Endothelial cell of umbilical vein (primary cell): ENCODE results near the gene ARHGAP18. TPM values are rescaled to one million over a fixed set of nuclear protein-coding genes. Genes with fewer than 3 reads are reported as not detected.

Experiments
- BruUV-seq: library from RNA; stranded (reverse); fragments of 400-500 nt; replicated peaks from 2 replicates; lab custom pipeline; 2021; lab: Mats Ljungman, UMichigan
- CTCF ChIA-PET: fragments of 300-600, 350-600 bp; sonication (Branson Sonifier 250); formaldehyde crosslinking; loops from one replicate; lab custom pipeline; 2021; ENCODE audit warnings: antibody characterized with exemption, inconsistent platforms; lab: Charles Lee
- POLR2A ChIA-PET: fragments of 300-600, 350-600 bp; sonication (Branson Sonifier 250); formaldehyde crosslinking; loops from one replicate; lab custom pipeline; 2021; ENCODE audit warnings: antibody characterized with exemption, inconsistent platforms; lab: Charles Lee
- DNase-seq: peaks from one replicate; pipeline ENCODE4 v3.0.0-alpha.2; 2011; ENCODE audit warnings: low read depth, low spot score
- FAIRE-seq: peaks from 2 replicates; lab custom pipeline; 2011; peaks lifted over from hg19 to GRCh38; lab: Jason Lieb, UNC
- H2AFZ ChIP-seq: 2 replicates; pipeline ENCODE4 v1.6.0; 2012; ENCODE audit warnings: low read depth, low read length, control low read depth, inconsistent platforms
- H3K27ac ChIP-seq: 2 replicates; pipeline ENCODE4 v1.5.1; 2011; ENCODE audit warnings: low read depth, mild to moderate bottlenecking, control low read depth, low read length, moderate library complexity; ENCODE audit not compliant: insufficient read depth
- H3K27me3 ChIP-seq, 2 experiments: 2 replicates each; pipeline versions ENCODE4 v1.6.0 to v1.6.1; 2011; ENCODE audit warnings: low read length in 2 of 2, mixed read lengths in 1 of 2; ENCODE audit not compliant: control insufficient read depth in 2 of 2, insufficient read depth in 2 of 2
- H3K36me3 ChIP-seq, 2 experiments: 2 replicates in 1 of 2; 3 replicates in 1 of 2; pipeline ENCODE4 v1.5.1; 2011; ENCODE audit warnings: low read length in 2 of 2, mild to moderate bottlenecking in 1 of 2, moderate library complexity in 1 of 2; ENCODE audit not compliant: control insufficient read depth in 2 of 2, insufficient read depth in 2 of 2; ENCODE audit errors: extremely low read depth in 1 of 2
- H3K4me1 ChIP-seq: 3 replicates; pipeline ENCODE4 v1.5.1; 2011; ENCODE audit warnings: mild to moderate bottlenecking, low read length; ENCODE audit not compliant: control insufficient read depth, insufficient read depth; ENCODE audit errors: extremely low read depth
- H3K4me2 ChIP-seq: 2 replicates; pipeline ENCODE4 v1.6.1; 2011; ENCODE audit warnings: low read length, control low read depth, mixed read lengths; ENCODE audit not compliant: insufficient read depth
- H3K4me3 ChIP-seq, 3 experiments: fragments of 200-600 bp in 1 of 3; sonication (generic), shearing (Covaris generic) in 1 of 3; replicated peaks in 1 of 3; 2 replicates each; pipeline ENCODE4 v1.5.1; 2011 to 2016; ENCODE audit warnings: control low read depth in 3 of 3, low read length in 3 of 3, mild to moderate bottlenecking in 2 of 3, inconsistent platforms in 1 of 3, low read depth in 1 of 3, moderate library complexity in 1 of 3; ENCODE audit not compliant: insufficient read depth in 1 of 3
- H3K79me2 ChIP-seq: 2 replicates; pipeline ENCODE4 v1.6.0; 2012; ENCODE audit warnings: low read length, inconsistent platforms; ENCODE audit not compliant: control insufficient read depth, insufficient read depth
- H3K9ac ChIP-seq: replicated peaks from 2 replicates; pipeline ENCODE3; 2011; ENCODE audit warnings: low read length, control low read depth; ENCODE audit not compliant: insufficient read depth; ENCODE audit errors: extremely low read depth
- H3K9me1 ChIP-seq: replicated peaks from 3 replicates; pipeline ENCODE4 v1.6.0; 2011; ENCODE audit warnings: mild to moderate bottlenecking, low read length; ENCODE audit not compliant: control insufficient read depth, insufficient read depth; ENCODE audit errors: extremely low read depth
- H3K9me3 ChIP-seq: replicated peaks from 2 replicates; pipeline ENCODE4 v1.5.1; 2012; ENCODE audit warnings: low read length, inconsistent platforms; ENCODE audit not compliant: control insufficient read depth, insufficient read depth
- H4K20me1 ChIP-seq: replicated peaks from 2 replicates; pipeline ENCODE3; 2011; ENCODE audit warnings: mild to moderate bottlenecking, low read length; ENCODE audit not compliant: control insufficient read depth, insufficient read depth; ENCODE audit errors: extremely low read depth
- EZH2 ChIP-seq: IDR thresholded peaks from 2 replicates; pipeline ENCODE4 v1.6.1; 2012; ENCODE audit warnings: borderline replicate concordance, low read depth, mild to moderate bottlenecking, moderate library complexity, low read length, inconsistent platforms; ENCODE audit not compliant: severe bottlenecking
- FOS ChIP-seq: IDR thresholded peaks from 2 replicates; pipeline ENCODE4 v1.6.1; 2011; ENCODE audit warnings: mild to moderate bottlenecking, low read length, moderate library complexity, borderline replicate concordance; ENCODE audit not compliant: insufficient read depth
- GATA2 ChIP-seq: IDR thresholded peaks from 2 replicates; pipeline ENCODE4 v1.7.0; 2011; ENCODE audit warnings: low read depth, mild to moderate bottlenecking, moderate library complexity, mixed read lengths, low read length; ENCODE audit not compliant: insufficient read length, insufficient read depth
- JUN ChIP-seq: IDR thresholded peaks from 2 replicates; pipeline ENCODE4 v1.6.1; 2011; ENCODE audit warnings: borderline replicate concordance, low read depth; ENCODE audit not compliant: insufficient read length, insufficient read depth
- MAX ChIP-seq: IDR thresholded peaks from 2 replicates; pipeline ENCODE4 v1.6.1; 2011; ENCODE audit not compliant: insufficient read depth, insufficient read length
- MYC ChIP-seq: IDR thresholded peaks from one replicate; pipeline ENCODE4 v1.6.1; 2011; ENCODE audit warnings: mild to moderate bottlenecking, low read depth, low read length
- POLR2A ChIP-seq: IDR thresholded peaks from 2 replicates; pipeline ENCODE4 v1.6.1; 2012; ENCODE audit warnings: low read depth, mild to moderate bottlenecking, control low read depth, low read length
- POLR2AphosphoS5 ChIP-seq: IDR thresholded peaks from 2 replicates; pipeline ENCODE4 v1.6.1; 2012; ENCODE audit warnings: low read depth, mild to moderate bottlenecking, control low read depth, low read length, moderate library complexity; ENCODE audit not compliant: insufficient read depth
- dilution Hi-C: fragments of 300-500 bp; cut with MboI; formaldehyde crosslinking; loops from one replicate; pipeline ENCODE4 v1.15.0; 2019; ENCODE audit warnings: low sequenced_read_pairs; ENCODE audit not compliant: extremely low pct_ligation_motif_present
- intact Hi-C: fragments of 100-400 bp; cut with micrococcal nuclease; formaldehyde crosslinking; loops from one replicate; pipeline ENCODE4 v1.10.0; 2022
- polyA plus RNA-seq, 4 experiments: library from polyadenylated mRNA; depleted of rRNA in 3 of 4; stranded (reverse) in 3 of 4; unstranded in 1 of 4; fragments of >200 nt; gene quantifications; 2 replicates each; pipeline versions ENCODE4 v1.2.1 to v1.2.3, GENCODE V29; 2011 to 2012; ENCODE audit warnings: missing spikeins in 1 of 4
- total RNA-seq: library from RNA; stranded (reverse); gene quantifications from 2 replicates; pipeline ENCODE4 v1.2.3, GENCODE V29; 2021
- TF ChIP-seq, protein P1 (sequence below), 2 donors: IDR thresholded peaks; 1 replicate in 1 of 2; 2 replicates in 1 of 2; pipeline ENCODE4 v1.5.1; 2011; ENCODE audit warnings: low read length in 2 of 2, mild to moderate bottlenecking in 2 of 2, moderate library complexity in 2 of 2, control low read depth in 1 of 2, inconsistent platforms in 1 of 2, low read depth in 1 of 2; ENCODE audit not compliant: insufficient read depth in 1 of 2; ENCODE audit errors: extremely low read depth in 1 of 2

The ARHGAP18 gene
- total and polyA plus RNA-seq, 2 donors (not counting 3 experiments of a cell fraction or from before 2014, with no cell fraction given) = 13.1 to 86.1 TPM

- no peaks in the 10 kb centered on the region for H3K9me1 ChIP-seq
- H3K79me2 ChIP-seq = no peaks in the 10 kb centered on the region
- peaks cover 3 to 12% of the 10 kb centered on the region in 2 experiments for H3K36me3 ChIP-seq
- H3K4me1 ChIP-seq = peaks cover 14% of the 10 kb centered on the region
- no peak for FAIRE-seq
- no peaks in the 10 kb centered on the region for H4K20me1 ChIP-seq
- POLR2A ChIA-PET = no interaction called here
- dilution Hi-C loops = no loop called here
- BruUV-seq = no TSS peak
- no peak overlapping the region for H3K9ac ChIP-seq
- no peaks in the 10 kb centered on the region for H3K9me3 ChIP-seq
- H2AFZ ChIP-seq = no peak overlapping the region
- intact Hi-C loops = no loop called here
- H3K4me3 ChIP-seq = no peak overlapping the region
- H3K4me2 ChIP-seq = no peak overlapping the region
- no peak for TF ChIP-seq GATA2
- no peak for TF ChIP-seq JUN
- no peak for TF ChIP-seq MAX
- no peak for TF ChIP-seq EZH2
- TF ChIP-seq POLR2A = no peak
- TF ChIP-seq POLR2AphosphoS5 = no peak
- TF ChIP-seq, protein P1, sequence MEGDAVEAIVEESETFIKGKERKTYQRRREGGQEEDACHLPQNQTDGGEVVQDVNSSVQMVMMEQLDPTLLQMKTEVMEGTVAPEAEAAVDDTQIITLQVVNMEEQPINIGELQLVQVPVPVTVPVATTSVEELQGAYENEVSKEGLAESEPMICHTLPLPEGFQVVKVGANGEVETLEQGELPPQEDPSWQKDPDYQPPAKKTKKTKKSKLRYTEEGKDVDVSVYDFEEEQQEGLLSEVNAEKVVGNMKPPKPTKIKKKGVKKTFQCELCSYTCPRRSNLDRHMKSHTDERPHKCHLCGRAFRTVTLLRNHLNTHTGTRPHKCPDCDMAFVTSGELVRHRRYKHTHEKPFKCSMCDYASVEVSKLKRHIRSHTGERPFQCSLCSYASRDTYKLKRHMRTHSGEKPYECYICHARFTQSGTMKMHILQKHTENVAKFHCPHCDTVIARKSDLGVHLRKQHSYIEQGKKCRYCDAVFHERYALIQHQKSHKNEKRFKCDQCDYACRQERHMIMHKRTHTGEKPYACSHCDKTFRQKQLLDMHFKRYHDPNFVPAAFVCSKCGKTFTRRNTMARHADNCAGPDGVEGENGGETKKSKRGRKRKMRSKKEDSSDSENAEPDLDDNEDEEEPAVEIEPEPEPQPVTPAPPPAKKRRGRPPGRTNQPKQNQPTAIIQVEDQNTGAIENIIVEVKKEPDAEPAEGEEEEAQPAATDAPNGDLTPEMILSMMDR (IDR thresholded peaks at IDR 0.05; ENCODE audit: extremely low read depth in 1 of 2, insufficient read depth in 1 of 2, low read depth in 1 of 2, low read length in 2 of 2) = no peak
- no peak for TF ChIP-seq FOS
- no peak for TF ChIP-seq MYC
- CTCF ChIA-PET = interaction anchor here (1.6 kb wide), 1 partner anchor 397 kb away, joined by 4 read pairs; no protein-coding TSS in a partner anchor
- no peaks in the 10 kb centered on the region for H3K27me3 ChIP-seq
- H3K27ac ChIP-seq = no peak overlapping the region
- DNase-seq = no peak
Observed at GRCh38 chr6:129624488-129624887, 85.5 kb downstream of the ARHGAP18 start.
